Right renal pelvis (tissue), 4 donors: ENCODE results near the gene LTBP4. TPM values are rescaled to one million over a fixed set of nuclear protein-coding genes. Genes with fewer than 3 reads are reported as not detected.
"Not testable (repeated sequence)": the region's sequence is repeated elsewhere in the genome, so short reads cannot be mapped to it uniquely, and the experiment has no call there.

ENCODE experiments used
- DNase-seq, 4 donors: peaks; one replicate each; pipeline ENCODE4 v3.0.0-alpha.2; 2013; ENCODE audit warnings: low read depth in 4 of 4, low spot score in 3 of 4, missing footprints in 1 of 4
- polyA plus RNA-seq, 4 donors: library from polyadenylated mRNA; unstranded; fragments of 120-200 nt; gene quantifications; one replicate each; pipeline ENCODE4 v1.2.1, GENCODE V29; 2013; ENCODE audit not compliant: insufficient read length in 4 of 4

The LTBP4 gene
- polyA plus RNA-seq, 4 donors: 186 to 366 (median 197) TPM

- no peak for DNase-seq
These were observed 24.4 kb downstream of the LTBP4 start for GRCh38 chr19:40625406-40626120.

GRCh38 chr19:40626918-40627317 is 25.7 kb downstream of the LTBP4 start:
- DNase-seq: no peak

- no peak for DNase-seq
These were observed 26.5 kb downstream of the LTBP4 start for GRCh38 chr19:40627486-40628279.

- DNase-seq: no peak
These were observed 28.2 kb downstream of the LTBP4 start for GRCh38 chr19:40629346-40629745.

GRCh38 chr19:40630571-40631160 is 29.5 kb downstream of the LTBP4 start:
- DNase-seq: no peak

GRCh38 chr19:40632311-40633036 is 31.3 kb downstream of the LTBP4 start:
- DNase-seq: no peak

- no peak for DNase-seq
These were observed 32.0 kb downstream of the LTBP4 start for GRCh38 chr19:40633207-40633606.

GRCh38 chr19:40638327-40638726 is 37.2 kb downstream of the LTBP4 start:
- DNase-seq: no peak

- DNase-seq: no peak
These were observed 38.4 kb downstream of the LTBP4 start for GRCh38 chr19:40639638-40639982.

- no peak for DNase-seq
These were observed 39.6 kb downstream of the LTBP4 start for GRCh38 chr19:40640744-40641143.

GRCh38 chr19:40641281-40641680 is 40.1 kb downstream of the LTBP4 start:
- DNase-seq: no peak

GRCh38 chr19:40642051-40642706 is 41.0 kb downstream of the LTBP4 start:
- DNase-seq: no peak

- DNase-seq: no peak
These were observed 41.7 kb downstream of the LTBP4 start for GRCh38 chr19:40642757-40643305.

- no peak for DNase-seq
These were observed 45.6 kb downstream of the LTBP4 start for GRCh38 chr19:40646743-40647254.

- DNase-seq: not testable (repeated sequence)
These were observed 48.9 kb downstream of the LTBP4 start for GRCh38 chr19:40649903-40650675.

GRCh38 chr19:40650749-40651305 is 49.7 kb downstream of the LTBP4 start:
- no peak for DNase-seq

GRCh38 chr19:40652303-40652702 is 51.1 kb downstream of the LTBP4 start:
- not testable (repeated sequence) for DNase-seq

- not testable (repeated sequence) for DNase-seq
These were observed 54.5 kb downstream of the LTBP4 start for GRCh38 chr19:40655684-40656083.

GRCh38 chr19:40658031-40658430 is 56.9 kb downstream of the LTBP4 start:
- DNase-seq: no peak
